ENCODE data around the gene XYLT1. TPM values are rescaled to one million over a fixed set of nuclear protein-coding genes. Genes with fewer than 3 reads are reported as not detected.

Gene XYLT1
- polyA plus RNA-seq, 1 donor from 2014 or later = 3.3 TPM

DNA sequence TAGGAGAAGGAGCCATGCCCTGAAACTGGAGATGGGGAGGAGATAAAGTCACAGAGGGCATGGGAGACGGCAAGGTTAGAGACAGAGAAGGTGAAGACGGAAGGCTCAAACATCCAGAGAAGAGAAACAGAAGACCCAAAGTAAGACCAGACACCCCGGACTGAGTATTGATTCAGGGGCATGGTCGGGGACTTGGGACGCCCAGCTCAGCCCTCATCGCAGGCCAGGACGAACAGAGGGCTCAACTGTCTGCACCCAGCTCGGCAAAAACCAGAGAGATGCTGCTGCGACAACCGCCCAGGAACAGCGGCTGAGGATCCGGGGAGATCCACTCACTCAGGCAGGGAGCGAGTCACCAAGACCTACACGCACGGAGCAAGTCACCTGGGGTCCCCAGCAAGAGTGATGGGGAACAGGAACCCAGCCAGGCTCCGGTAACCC is 999 bp downstream of the XYLT1 start:
- no peaks in the 10 kb centered on the region for H3F3A ChIP-seq (ENCODE audit: insufficient read depth, low read length, poor library complexity, severe bottlenecking)
- no peaks in the 10 kb centered on the region for H3K27me3 ChIP-seq (ENCODE audit: insufficient read depth, low read depth, low read length)
- no peak overlapping the region for H3K27ac ChIP-seq (ENCODE audit: low read length)
- H3K9me3 ChIP-seq (ENCODE audit: low read length) = no peaks in the 10 kb centered on the region
- no peak for TF ChIP-seq SMC3 (conservative IDR thresholded peaks at IDR 0.05; ENCODE audit: poor library complexity)
- no peak for TF ChIP-seq TAF1 (IDR thresholded peaks at IDR 0.05; ENCODE audit: low read depth)
- TF ChIP-seq RAD21 (conservative IDR thresholded peaks at IDR 0.05) = no peak
- no peak for TF ChIP-seq EP300 (conservative IDR thresholded peaks at IDR 0.05; ENCODE audit: poor library complexity, severe bottlenecking)
- no peak for TF ChIP-seq MXI1 (conservative IDR thresholded peaks at IDR 0.05; ENCODE audit: poor library complexity, severe bottlenecking)
- TF ChIP-seq, protein P1, sequence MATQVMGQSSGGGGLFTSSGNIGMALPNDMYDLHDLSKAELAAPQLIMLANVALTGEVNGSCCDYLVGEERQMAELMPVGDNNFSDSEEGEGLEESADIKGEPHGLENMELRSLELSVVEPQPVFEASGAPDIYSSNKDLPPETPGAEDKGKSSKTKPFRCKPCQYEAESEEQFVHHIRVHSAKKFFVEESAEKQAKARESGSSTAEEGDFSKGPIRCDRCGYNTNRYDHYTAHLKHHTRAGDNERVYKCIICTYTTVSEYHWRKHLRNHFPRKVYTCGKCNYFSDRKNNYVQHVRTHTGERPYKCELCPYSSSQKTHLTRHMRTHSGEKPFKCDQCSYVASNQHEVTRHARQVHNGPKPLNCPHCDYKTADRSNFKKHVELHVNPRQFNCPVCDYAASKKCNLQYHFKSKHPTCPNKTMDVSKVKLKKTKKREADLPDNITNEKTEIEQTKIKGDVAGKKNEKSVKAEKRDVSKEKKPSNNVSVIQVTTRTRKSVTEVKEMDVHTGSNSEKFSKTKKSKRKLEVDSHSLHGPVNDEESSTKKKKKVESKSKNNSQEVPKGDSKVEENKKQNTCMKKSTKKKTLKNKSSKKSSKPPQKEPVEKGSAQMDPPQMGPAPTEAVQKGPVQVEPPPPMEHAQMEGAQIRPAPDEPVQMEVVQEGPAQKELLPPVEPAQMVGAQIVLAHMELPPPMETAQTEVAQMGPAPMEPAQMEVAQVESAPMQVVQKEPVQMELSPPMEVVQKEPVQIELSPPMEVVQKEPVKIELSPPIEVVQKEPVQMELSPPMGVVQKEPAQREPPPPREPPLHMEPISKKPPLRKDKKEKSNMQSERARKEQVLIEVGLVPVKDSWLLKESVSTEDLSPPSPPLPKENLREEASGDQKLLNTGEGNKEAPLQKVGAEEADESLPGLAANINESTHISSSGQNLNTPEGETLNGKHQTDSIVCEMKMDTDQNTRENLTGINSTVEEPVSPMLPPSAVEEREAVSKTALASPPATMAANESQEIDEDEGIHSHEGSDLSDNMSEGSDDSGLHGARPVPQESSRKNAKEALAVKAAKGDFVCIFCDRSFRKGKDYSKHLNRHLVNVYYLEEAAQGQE (IDR thresholded peaks at IDR 0.05; ENCODE audit: borderline replicate concordance) = no peak
- TF ChIP-seq POLR2AphosphoS5 (IDR thresholded peaks at IDR 0.05) = no peak
- no peak for TF ChIP-seq EZH2 (IDR thresholded peaks at IDR 0.05; ENCODE audit: borderline replicate concordance, insufficient read depth, low read length, poor library complexity, severe bottlenecking)
- TF ChIP-seq, protein P2, sequence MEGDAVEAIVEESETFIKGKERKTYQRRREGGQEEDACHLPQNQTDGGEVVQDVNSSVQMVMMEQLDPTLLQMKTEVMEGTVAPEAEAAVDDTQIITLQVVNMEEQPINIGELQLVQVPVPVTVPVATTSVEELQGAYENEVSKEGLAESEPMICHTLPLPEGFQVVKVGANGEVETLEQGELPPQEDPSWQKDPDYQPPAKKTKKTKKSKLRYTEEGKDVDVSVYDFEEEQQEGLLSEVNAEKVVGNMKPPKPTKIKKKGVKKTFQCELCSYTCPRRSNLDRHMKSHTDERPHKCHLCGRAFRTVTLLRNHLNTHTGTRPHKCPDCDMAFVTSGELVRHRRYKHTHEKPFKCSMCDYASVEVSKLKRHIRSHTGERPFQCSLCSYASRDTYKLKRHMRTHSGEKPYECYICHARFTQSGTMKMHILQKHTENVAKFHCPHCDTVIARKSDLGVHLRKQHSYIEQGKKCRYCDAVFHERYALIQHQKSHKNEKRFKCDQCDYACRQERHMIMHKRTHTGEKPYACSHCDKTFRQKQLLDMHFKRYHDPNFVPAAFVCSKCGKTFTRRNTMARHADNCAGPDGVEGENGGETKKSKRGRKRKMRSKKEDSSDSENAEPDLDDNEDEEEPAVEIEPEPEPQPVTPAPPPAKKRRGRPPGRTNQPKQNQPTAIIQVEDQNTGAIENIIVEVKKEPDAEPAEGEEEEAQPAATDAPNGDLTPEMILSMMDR (IDR thresholded peaks at IDR 0.05; ENCODE audit: poor library complexity, severe bottlenecking) = no peak
- H3K9me2 ChIP-seq (ENCODE audit: insufficient read depth, low read length) = no peaks in the 10 kb centered on the region
- no peaks in the 10 kb centered on the region for H4K20me1 ChIP-seq (ENCODE audit: insufficient read depth)
- H3K4me2 ChIP-seq (ENCODE audit: low read length) = peak overlapping the region; percentile 97
- H3K36me3 ChIP-seq (ENCODE audit: insufficient read depth, low read length) = no peaks in the 10 kb centered on the region
- H3K79me2 ChIP-seq (replicated peaks; ENCODE audit: insufficient read depth, low read length) = peaks cover 42% of the 10 kb centered on the region
- H3K9ac ChIP-seq (ENCODE audit: low read length) = peak overlapping the region; percentile 76
- peak overlapping the region; percentile 75 for H3K4me3 ChIP-seq (ENCODE audit: low read length)
- no peak overlapping the region for H2AFZ ChIP-seq (ENCODE audit: low read depth, low read length)

DNA sequence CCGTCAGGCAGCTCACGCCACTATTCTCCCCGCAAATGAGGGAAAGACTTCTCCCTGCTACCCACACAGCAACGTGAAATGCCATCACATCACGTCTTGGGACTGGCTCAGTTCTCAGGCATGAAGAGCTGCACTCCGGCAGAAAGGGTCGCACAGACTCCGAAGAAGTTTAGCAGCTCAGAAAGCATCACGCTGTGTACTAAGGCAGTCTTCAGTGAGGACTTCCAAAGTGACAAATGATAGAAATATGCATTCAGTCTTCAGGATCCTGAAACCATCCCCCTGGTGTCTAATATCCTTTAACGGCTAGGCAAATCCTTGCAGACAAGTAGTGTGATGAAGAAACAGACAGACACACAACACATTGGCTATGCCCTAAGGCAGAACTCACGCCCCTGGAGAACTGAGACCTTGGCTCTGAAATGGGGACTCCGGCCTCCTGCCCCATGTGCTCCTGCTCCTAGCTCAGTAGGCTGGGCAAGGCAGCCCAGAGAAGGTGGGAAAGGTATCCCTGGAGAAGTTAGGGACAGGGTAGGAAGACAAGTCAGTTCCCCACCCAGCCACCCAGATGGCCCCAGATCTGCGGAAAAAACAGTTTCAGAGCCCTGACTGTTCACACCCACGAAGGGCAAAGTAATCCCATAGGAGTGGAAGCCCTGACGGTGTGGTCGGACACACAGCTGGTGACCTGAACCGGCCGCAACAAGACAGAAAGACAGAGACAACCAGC is 1.6 kb downstream of the XYLT1 start:
- no peak overlapping the region for H2AFZ ChIP-seq (ENCODE audit: low read depth, low read length)
- peak overlapping the region; percentile 76 for H3K9ac ChIP-seq (ENCODE audit: low read length)
- no peaks in the 10 kb centered on the region for H3K36me3 ChIP-seq (ENCODE audit: insufficient read depth, low read length)
- no peaks in the 10 kb centered on the region for H4K20me1 ChIP-seq (ENCODE audit: insufficient read depth)
- H3K79me2 ChIP-seq (replicated peaks; ENCODE audit: insufficient read depth, low read length) = peaks cover 48% of the 10 kb centered on the region
- peak overlapping the region; percentile 75 for H3K4me3 ChIP-seq (ENCODE audit: low read length)
- no peaks in the 10 kb centered on the region for H3F3A ChIP-seq (ENCODE audit: insufficient read depth, low read length, poor library complexity, severe bottlenecking)
- TF ChIP-seq EZH2 (IDR thresholded peaks at IDR 0.05; ENCODE audit: borderline replicate concordance, insufficient read depth, low read length, poor library complexity, severe bottlenecking) = no peak
- no peak overlapping the region for H3K27ac ChIP-seq (ENCODE audit: low read length)
- no peaks in the 10 kb centered on the region for H3K9me2 ChIP-seq (ENCODE audit: insufficient read depth, low read length)
- H3K9me3 ChIP-seq (ENCODE audit: low read length) = no peaks in the 10 kb centered on the region
- peak overlapping the region; percentile 97 for H3K4me2 ChIP-seq (ENCODE audit: low read length)
- no peaks in the 10 kb centered on the region for H3K27me3 ChIP-seq (ENCODE audit: insufficient read depth, low read depth, low read length)
